Activated naive CD8-positive, alpha-beta T cell treated with anti-CD3 and anti-CD28 coated beads, Interleukin-2, amount 50 U/mL, for 16 hours (primary cell): ENCODE data around the gene JMJD1C.
"Not testable (repeated sequence)": the region's sequence is repeated elsewhere in the genome, so short reads cannot be mapped to it uniquely, and the experiment has no call there.

Source experiments
- DNase-seq: peaks from one replicate; pipeline ENCODE4 v3.0.0-alpha.2; 2020; ENCODE audit warnings: low read depth, low spot score

The JMJD1C gene, protein sequence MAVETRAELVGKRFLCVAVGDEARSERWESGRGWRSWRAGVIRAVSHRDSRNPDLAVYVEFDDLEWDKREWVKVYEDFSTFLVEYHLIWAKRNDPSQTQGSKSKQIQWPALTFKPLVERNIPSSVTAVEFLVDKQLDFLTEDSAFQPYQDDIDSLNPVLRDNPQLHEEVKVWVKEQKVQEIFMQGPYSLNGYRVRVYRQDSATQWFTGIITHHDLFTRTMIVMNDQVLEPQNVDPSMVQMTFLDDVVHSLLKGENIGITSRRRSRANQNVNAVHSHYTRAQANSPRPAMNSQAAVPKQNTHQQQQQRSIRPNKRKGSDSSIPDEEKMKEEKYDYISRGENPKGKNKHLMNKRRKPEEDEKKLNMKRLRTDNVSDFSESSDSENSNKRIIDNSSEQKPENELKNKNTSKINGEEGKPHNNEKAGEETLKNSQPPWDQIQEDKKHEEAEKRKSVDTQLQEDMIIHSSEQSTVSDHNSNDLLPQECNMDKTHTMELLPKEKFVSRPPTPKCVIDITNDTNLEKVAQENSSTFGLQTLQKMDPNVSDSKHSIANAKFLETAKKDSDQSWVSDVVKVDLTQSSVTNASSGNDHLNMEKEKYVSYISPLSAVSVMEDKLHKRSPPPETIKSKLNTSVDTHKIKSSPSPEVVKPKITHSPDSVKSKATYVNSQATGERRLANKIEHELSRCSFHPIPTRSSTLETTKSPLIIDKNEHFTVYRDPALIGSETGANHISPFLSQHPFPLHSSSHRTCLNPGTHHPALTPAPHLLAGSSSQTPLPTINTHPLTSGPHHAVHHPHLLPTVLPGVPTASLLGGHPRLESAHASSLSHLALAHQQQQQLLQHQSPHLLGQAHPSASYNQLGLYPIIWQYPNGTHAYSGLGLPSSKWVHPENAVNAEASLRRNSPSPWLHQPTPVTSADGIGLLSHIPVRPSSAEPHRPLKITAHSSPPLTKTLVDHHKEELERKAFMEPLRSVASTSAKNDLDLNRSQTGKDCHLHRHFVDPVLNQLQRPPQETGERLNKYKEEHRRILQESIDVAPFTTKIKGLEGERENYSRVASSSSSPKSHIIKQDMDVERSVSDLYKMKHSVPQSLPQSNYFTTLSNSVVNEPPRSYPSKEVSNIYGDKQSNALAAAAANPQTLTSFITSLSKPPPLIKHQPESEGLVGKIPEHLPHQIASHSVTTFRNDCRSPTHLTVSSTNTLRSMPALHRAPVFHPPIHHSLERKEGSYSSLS (N-terminal part only)

GRCh38 chr10:63465293-63466143 is at the start of gene JMJD1C:
TSS of gene JMJD1C (minus strand) at chr10:63465977. CDS start at chr10:63465662, 315 bp downstream.
- DNase-seq: peak; percentile 9

DNA sequence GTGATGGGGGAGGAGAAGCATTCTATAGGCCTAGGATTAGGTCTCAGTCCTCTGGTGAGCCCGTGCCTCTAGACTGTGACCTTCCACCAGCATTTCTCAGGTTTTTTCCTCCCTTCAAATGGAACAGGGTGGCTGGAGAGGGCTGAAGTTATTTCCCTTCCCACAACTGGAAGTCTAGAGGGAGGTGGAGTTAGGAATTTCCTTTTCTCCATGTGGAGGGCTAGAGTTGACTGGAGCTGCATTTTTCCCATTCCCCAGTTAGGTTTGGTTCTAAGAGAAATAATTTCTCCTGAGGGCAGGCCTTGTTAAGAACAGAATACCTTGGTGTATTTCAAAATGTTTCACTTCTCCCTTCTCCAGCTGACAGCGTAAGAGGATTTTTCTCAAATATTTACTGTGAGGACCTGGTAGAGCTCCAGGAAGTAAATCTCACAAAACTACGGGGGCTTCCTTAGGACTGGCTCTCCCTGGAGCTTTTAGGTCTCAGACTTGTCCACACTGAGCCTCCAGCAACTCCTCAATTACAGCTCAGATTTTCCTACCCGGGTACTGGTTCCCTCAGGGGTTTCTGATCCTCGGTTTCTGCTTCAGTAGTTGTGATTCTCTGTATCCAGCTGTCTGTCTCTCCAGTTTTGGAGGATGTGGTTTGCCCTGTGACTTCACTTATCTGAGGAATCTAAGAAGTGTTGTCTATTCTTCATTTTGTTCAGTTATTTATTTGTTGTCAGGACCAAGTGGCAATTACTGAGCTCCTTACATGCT is 49.4 kb upstream of the JMJD1C start:
- DNase-seq: no peak

DNA sequence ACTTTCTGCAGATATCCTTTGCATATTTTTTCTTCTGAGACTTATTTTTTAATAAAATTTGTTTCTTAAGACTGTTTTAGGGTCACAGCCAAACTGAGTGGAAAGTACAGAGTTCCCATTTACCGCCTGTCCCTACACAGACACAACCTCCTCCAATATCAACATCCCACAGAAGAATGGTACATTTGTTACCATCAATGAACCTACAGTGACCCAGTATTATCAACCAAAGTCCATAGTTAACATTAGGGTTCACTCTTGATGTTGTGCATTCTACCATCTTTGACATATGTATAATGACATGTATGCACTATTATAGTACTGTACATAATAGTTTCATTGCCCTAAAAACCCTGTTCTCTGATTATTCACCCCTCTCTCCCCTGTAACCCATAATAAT is 40.8 kb upstream of the JMJD1C start:
- DNase-seq: no peak

- DNase-seq: no peak
Observed at GRCh38 chr10:63505562-63505961, 39.8 kb upstream of the JMJD1C start.

GRCh38 chr10:63504145-63504881 is 38.5 kb upstream of the JMJD1C start:
- DNase-seq: no peak

DNA sequence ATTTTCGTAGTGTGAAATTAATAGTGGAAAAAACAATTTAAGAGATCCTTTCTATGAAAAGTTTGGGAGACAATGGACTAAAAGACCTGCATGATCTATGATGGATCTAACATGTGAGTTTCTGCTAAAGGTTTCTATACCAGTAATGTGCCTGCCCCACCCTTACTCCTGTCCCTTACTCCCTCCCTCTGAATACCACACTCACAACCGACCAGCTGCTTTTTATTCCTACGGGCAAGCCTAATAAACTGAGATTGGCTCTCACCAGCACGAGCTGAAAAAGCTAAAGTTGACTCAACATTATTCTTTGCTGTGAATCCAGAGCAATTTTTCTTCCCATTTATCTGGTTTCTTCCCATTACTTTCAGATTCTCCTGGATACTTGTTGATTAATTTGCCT is 37.6 kb upstream of the JMJD1C start:
- no peak for DNase-seq

- DNase-seq: no peak
Observed at GRCh38 chr10:63502832-63503231, 37.1 kb upstream of the JMJD1C start.

- no peak for DNase-seq
Observed at GRCh38 chr10:63501954-63502353, 36.2 kb upstream of the JMJD1C start.

- DNase-seq: not testable (repeated sequence)
Observed at GRCh38 chr10:63500551-63500950, 34.8 kb upstream of the JMJD1C start.

GRCh38 chr10:63498665-63499064 is 32.9 kb upstream of the JMJD1C start:
- DNase-seq: no peak

- no peak for DNase-seq
Observed at GRCh38 chr10:63497321-63497720, 31.5 kb upstream of the JMJD1C start.

GRCh38 chr10:63496561-63496960 is 30.8 kb upstream of the JMJD1C start:
- DNase-seq: no peak

GRCh38 chr10:63494951-63495350 is 29.2 kb upstream of the JMJD1C start:
- no peak for DNase-seq

GRCh38 chr10:63493004-63493403 is 27.2 kb upstream of the JMJD1C start:
- no peak for DNase-seq

- DNase-seq: not testable (repeated sequence)
Observed at GRCh38 chr10:63492317-63492690, 26.5 kb upstream of the JMJD1C start.

- DNase-seq: no peak
Observed at GRCh38 chr10:63491588-63492316, 26.0 kb upstream of the JMJD1C start.

DNA sequence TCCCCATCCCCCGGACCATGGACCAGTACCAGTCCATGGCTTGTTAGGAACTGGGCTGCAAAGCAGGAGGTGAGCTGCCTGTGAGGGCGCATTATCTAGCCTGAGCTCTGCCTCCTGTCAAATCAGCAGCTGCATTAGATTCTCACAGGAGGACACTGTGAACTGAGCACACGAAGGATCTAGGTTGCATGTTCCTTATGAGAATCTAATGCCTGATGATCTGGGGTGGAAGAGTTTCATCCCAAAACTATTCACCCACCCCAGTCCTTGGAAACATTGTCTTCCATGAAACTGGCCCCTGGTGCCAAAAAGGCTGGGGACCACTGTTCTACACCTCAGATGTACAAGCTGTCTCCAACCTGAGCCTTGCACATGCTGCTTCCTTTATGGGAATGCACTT is 24.1 kb upstream of the JMJD1C start:
- no peak for DNase-seq

- no peak for DNase-seq
Observed at GRCh38 chr10:63487990-63488389, 22.2 kb upstream of the JMJD1C start.

GRCh38 chr10:63483983-63484382 is 18.2 kb upstream of the JMJD1C start:
- DNase-seq: no peak
